HG02623 (cell line): ENCODE measurements around the gene ERBB4.

ENCODE experiments used
- ATAC-seq: cut with Tn5 transposase; IDR thresholded peaks from one replicate; pipeline ENCODE4 v1.9.1; 2021; ENCODE audit warnings: moderate library complexity; ENCODE audit not compliant: unreplicated experiment

The ERBB4 gene

DNA sequence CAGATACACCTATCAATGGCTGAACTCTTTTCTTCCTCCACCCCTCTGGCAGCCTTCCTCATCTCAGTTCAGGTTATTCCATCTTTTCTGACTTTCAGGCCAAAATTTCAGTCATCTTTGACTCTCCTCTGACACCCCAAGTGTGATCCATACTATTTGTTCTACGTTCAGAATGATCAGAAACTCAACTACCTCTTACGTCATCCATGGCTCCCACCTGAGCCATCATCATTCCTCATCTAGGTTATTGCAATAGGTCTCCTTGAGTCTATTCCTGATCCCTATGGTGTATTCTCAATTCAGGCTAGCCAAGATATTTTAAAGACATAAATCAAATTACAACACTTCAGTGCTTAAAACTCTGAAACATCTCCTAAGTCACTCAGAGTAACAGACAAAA lies 589.7 kb downstream of the ERBB4 start:
- ATAC-seq, result no peak

- ATAC-seq, result no peak
Observed at GRCh38 chr2:211946960-211947359, 591.6 kb downstream of the ERBB4 start.

DNA sequence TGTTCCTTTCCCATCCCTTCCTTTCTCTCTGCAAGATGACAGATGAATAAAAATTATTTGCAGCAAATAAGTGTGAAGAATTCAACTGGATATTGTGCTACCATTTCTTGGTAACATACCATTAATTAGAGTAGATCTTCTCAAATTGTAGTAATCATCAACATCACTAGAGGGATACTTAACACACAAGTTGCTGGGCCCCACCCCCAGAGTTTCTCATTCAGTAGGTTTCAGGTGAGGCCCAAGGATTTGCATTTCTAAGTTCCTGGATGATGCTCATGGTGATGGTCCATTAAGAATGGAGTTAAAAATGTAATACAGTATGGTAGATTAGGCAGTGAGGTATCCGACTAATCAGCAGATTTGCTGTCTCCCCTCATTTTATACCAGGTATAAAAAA lies 594.0 kb downstream of the ERBB4 start:
- peak; percentile 70 for ATAC-seq

DNA sequence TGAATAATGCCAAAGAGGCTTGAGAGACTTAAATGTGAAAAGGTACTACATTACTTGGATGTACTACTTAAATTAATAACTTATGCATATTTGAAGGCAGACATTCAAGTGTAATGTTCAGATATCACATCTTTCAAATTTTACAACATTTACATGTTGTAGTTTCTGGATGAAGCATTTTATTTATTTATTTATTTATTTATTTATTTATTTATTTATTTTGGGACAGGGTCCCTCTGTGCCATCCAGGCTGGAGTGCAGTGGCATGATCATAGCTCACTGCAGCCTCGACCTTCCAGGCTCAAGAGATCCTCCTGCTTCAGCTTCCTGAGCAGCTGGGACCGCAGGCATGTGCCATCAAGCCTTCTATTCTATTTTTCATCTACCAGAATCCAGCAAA lies 596.4 kb downstream of the ERBB4 start:
- ATAC-seq, result no peak

DNA sequence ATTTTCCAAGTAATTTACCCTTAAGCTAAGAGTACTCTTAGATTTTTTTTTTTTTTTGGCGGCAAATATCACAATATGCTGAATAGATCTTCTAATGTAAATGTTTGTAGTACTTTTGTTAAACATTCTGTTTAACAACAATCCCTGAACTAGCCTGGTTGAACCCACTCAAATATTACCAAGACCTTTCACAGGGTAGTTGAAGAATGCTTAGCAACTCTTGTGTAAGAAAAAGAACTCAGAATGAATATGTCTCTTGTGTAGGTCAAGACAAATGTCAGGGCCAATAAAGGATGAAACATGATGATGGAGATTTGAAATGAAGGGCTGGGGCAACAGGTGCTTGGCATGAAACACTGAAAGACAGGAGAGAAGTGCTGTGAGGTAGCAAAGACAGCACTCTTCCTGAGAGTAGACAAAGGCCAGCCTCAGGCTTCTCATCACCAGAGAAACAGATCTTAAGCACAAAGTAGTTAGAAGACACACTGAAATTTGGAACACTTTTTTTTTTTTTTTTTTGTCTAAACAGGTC lies 597.3 kb downstream of the ERBB4 start:
- no peak for ATAC-seq

- no peak for ATAC-seq
Observed at GRCh38 chr2:211939177-211939576, 599.4 kb downstream of the ERBB4 start.

- no peak for ATAC-seq
Observed at GRCh38 chr2:211934811-211935210, 603.8 kb downstream of the ERBB4 start.

GRCh38 chr2:211931314-211931713 lies 607.3 kb downstream of the ERBB4 start:
- ATAC-seq, result no peak

- peak; percentile 93 for ATAC-seq
Observed at GRCh38 chr2:211930331-211930730, 608.3 kb downstream of the ERBB4 start.

DNA sequence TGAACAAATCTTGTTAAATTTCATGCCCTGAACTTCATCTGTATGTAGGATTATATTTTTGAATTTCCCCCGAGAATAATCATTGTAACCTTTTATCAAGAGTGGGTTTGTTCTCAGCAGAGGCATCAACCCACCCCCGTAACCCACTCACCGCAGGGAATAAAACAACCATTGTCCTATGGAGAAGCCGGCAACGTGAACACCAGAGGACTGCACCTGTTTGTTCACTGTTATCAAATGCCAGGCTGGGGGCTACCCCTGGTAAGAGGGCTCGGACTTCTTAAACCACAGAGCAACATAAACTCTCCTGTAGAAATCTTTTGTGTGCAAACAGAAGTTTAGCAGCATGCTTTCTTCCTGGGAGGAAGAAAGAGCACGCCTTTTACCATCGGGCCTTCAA lies 610.4 kb downstream of the ERBB4 start:
- no peak for ATAC-seq

DNA sequence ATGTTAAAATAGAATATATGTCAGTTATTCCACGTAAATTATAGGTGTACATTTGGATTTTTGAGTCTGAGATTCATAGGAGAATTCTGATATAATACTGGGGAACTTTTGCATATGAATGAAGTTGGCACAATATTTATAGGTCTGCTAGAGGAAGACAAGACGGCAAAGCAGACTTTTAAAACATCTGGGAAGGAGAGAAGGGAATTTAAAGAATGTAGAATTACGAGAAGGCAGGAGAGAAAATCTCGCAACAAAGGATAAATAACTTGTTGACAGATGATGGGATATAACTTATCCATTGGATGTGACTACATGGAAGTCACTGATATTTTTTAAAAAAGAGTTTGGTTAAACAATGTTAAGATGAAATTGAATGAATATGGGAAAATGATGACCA lies 615.6 kb downstream of the ERBB4 start:
- no peak for ATAC-seq

DNA sequence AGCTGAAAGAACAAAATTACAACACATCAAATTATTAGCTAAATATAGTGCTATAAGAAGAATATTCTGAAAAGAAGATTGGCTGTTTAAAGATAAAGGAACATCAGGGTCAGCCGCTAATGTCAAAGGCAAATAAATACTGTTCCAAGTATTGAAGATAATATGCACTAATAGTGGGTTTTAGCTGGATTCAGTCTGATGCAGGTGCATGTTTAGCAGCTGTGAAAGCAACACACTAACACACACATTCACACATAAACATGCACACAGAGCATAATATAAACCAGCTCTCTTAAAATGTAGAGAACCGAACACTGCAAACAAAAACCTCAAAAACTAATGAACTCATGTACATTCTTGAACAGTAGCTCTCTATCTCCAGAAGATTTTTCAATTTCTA lies 634.6 kb downstream of the ERBB4 start:
- ATAC-seq, result no peak

GRCh38 chr2:211901226-211901846 lies 637.3 kb downstream of the ERBB4 start:
- ATAC-seq, result no peak

GRCh38 chr2:211900518-211900917 lies 638.1 kb downstream of the ERBB4 start:
- no peak for ATAC-seq

DNA sequence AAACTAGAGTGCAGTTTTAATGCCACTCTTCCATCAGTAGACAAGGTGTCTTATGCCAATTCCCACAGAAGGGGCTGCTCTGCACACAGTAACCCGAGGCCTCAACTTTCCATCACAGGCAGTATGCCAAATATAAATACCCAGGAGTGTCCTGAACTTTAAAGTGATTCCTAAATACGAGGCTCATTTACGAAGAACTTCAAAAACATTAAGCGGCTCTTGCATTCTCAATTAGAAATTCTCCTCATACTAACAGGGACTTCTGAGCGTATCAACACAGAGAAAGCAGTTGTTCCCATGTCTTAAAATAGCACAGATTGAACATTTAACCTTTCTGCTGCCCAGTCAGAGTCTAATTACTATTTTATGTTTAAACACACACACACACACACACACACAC lies 638.6 kb downstream of the ERBB4 start:
- no peak for ATAC-seq

GRCh38 chr2:211898702-211899101 lies 639.9 kb downstream of the ERBB4 start:
- no peak for ATAC-seq

GRCh38 chr2:211881449-211881848 lies 657.2 kb downstream of the ERBB4 start:
- no peak for ATAC-seq

DNA sequence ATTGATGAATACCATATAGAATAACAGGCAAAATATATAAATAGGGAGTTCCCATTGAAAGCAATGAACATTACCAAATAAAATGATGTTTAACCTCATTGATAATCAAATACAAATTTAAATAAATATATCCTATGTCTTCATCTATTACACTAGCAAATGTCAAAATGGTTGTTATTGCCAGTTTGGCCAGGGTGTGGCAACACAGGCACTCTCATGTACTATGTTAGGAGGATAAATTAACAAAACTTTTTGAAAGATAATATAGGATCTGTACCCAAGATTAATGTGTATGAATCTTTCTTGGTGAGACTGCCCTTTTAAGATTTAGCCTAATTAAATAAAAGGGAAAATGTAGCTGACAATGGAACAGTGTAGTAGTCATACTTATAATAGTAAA lies 659.3 kb downstream of the ERBB4 start:
- no peak for ATAC-seq

DNA sequence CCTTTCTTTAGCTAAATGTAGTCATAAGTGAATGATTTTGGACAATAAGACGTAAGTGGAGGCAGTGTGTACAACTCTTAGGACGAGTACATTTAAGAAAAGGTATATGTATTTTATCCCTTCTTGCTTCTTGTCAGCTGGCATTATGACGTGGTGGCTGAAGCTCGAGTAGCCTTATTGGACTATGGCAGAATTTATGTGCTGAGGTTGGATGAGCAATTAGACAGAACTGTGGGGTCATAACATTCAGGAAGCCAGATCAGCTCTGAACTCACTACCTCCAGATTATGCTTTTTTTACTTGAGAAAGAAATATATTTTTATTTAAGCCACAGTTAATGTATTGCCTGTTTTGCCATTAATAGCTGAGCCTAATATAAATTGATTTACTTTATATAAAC lies 661.5 kb downstream of the ERBB4 start:
- ATAC-seq, result no peak

- ATAC-seq, result no peak
Observed at GRCh38 chr2:211875488-211875887, 663.1 kb downstream of the ERBB4 start.

DNA sequence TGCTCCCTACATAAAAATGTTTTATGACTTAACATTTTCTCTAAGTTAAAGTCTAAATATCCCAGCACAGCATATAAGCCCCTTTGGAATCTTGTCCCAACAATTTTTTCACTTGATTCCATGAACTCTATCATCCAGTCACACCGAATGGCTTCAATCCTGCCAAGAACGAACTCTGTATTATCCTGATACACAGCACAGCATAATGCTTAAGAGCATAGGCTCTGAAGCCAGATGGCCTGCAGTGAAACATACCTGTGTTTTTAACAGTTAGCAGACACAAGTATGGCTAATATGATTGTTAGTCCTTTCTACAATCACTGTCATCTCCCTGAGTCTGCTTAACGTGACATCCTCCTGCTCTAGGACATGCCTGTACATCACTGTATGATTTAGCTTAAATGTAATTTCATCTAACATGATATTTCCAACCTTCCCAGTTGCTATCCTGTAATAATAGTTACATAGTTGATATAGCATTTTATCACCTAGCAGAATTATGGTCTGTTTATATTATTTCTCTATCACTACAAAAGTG lies 669.5 kb downstream of the ERBB4 start:
- no peak for ATAC-seq

- peak; percentile 87 for ATAC-seq
Observed at GRCh38 chr2:211867845-211868451, 670.7 kb downstream of the ERBB4 start.

DNA sequence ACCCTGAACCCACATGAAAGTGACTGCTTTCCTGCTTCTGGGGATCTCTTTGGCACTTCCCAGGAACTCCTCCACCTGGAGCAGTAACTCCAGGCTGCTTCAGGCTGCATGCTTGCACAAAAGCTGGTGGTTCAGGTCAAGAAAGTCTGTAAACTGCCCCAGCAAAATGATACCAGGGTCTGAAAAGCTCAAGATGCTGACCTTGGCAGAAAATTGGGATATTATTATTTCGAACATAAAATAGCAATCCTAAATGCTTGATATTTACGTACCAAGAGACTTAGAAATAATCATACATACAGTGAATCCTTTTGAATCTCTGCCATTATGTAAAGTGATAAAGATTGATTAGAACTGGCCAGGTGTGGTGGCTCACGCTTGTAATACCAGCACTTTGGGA lies 674.3 kb downstream of the ERBB4 start:
- ATAC-seq, result no peak
